OCI-LY3 (cell line): Measurements from ENCODE around the gene SNX11.

Source experiments
- H2AFZ ChIP-seq: fragments of 200-600, 300-600 bp; shearing (Covaris generic); 2 replicates; pipeline ENCODE4 v1.6.0; 2014; ENCODE audit warnings: antibody characterized with exemption, low read depth, low read length
- H3K27ac ChIP-seq: fragments of 200-600, 300-600 bp; sonication (generic); 2 replicates; pipeline ENCODE4 v1.5.1; 2014; ENCODE audit warnings: mild to moderate bottlenecking, low read length, moderate library complexity, mixed read lengths
- H3K27me3 ChIP-seq: fragments of 200-600, 300-600 bp; sonication (generic); 2 replicates; pipeline ENCODE4 v1.6.1; 2014; ENCODE audit warnings: low read depth, low read length, mixed read lengths
- H3K36me3 ChIP-seq: fragments of 200-600, 300-600 bp; sonication (generic); replicated peaks from 2 replicates; pipeline ENCODE3; 2014; ENCODE audit warnings: low read depth, low read length, mixed read lengths
- H3K4me1 ChIP-seq: fragments of 300-600, 200-600 bp; sonication (generic); 2 replicates; pipeline ENCODE4 v1.6.1; 2014; ENCODE audit warnings: low read length, mixed read lengths
- H3K4me2 ChIP-seq: fragments of 200-600, 300-600 bp; sonication (generic); 2 replicates; pipeline ENCODE4 v1.6.1; 2014; ENCODE audit warnings: low read length, mixed read lengths
- H3K4me3 ChIP-seq: fragments of 300-600, 200-600 bp; sonication (generic); 2 replicates; pipeline ENCODE4 v1.5.1; 2014; ENCODE audit warnings: antibody characterized with exemption, mild to moderate bottlenecking, low read length, moderate library complexity
- H3K79me2 ChIP-seq: fragments of 300-600, 200-600 bp; shearing (Covaris generic); 2 replicates; pipeline ENCODE4 v1.6.1; 2014; ENCODE audit warnings: mild to moderate bottlenecking, low read length, mixed read lengths
- H3K9ac ChIP-seq: fragments of 300-600, 200-600 bp; shearing (Covaris generic); 2 replicates; pipeline ENCODE4 v1.6.0; 2014; ENCODE audit warnings: mild to moderate bottlenecking, low read length, moderate library complexity
- H3K9me3 ChIP-seq: fragments of 200-600, 300-600 bp; shearing (Covaris generic); 2 replicates; pipeline ENCODE4 v1.6.1; 2014; ENCODE audit warnings: low read length, mixed read lengths; ENCODE audit not compliant: insufficient read depth
- H4K20me1 ChIP-seq: fragments of 200-600, 300-600 bp; sonication (generic); 2 replicates; pipeline ENCODE4 v1.6.1; 2016; ENCODE audit warnings: low read length, mixed read lengths; ENCODE audit not compliant: insufficient read depth
- CTCF ChIP-seq: fragments of 200-600, 300-600 bp; sonication (generic); IDR thresholded peaks from 2 replicates; pipeline ENCODE4 v1.5.1; 2014; ENCODE audit warnings: antibody characterized with exemption, low read length, low read depth
- EZH2phosphoT487 ChIP-seq: fragments of 200-600 bp; shearing (Covaris generic); IDR thresholded peaks from 2 replicates; pipeline ENCODE4 v1.6.1; 2018; ENCODE audit warnings: antibody characterized with exemption, mixed run types, low read depth

SNX11 gene

GRCh38 chr17:48139944-48140343, 32.4 kb downstream of the SNX11 start:
- Histone ChIP-seq H3K27ac (no peak overlapping the region), H3K36me3 (no peaks in the 10 kb centered on the region), H3K9me3 (no peaks in the 10 kb centered on the region), H2AFZ (no peak overlapping the region), H3K4me3 (no peak overlapping the region), H3K9ac (no peak overlapping the region), H3K4me2 (no peak overlapping the region), H3K79me2 (no peaks in the 10 kb centered on the region), H3K4me1 (peaks cover 19% of the 10 kb centered on the region), H4K20me1 (no peaks in the 10 kb centered on the region), H3K27me3 (no peaks in the 10 kb centered on the region)
- TF ChIP-seq EZH2phosphoT487 (no peak), CTCF (no peak)

DNA sequence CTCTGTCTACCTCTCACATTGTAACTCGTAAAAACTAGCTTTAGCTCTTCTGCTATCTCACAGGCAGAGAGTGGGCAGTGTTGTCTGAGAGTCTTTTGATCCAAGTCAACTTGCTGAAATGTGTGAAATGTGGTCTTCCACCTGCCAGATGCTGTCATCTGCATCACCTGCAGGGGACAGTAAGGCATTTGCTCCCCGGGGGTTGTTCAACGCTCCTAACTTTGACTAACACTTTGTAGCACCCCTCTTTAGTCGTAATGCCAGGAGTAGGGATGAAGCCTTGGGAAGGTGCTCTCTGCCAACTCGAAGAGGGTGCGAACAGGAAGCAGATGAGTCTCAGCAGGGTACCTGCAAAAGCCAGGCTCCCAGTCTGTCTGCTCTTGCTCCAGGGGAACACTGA, 36.1 kb downstream of the SNX11 start:
- no peak overlapping the region for H3K27ac ChIP-seq
- H3K9me3 ChIP-seq, result no peaks in the 10 kb centered on the region
- H3K9ac ChIP-seq, result no peak overlapping the region
- peaks cover 23% of the 10 kb centered on the region for H3K4me1 ChIP-seq
- no peaks in the 10 kb centered on the region for H3K36me3 ChIP-seq
- no peak overlapping the region for H2AFZ ChIP-seq
- H4K20me1 ChIP-seq, result no peaks in the 10 kb centered on the region
- no peak for TF ChIP-seq EZH2phosphoT487
- TF ChIP-seq CTCF, result no peak
- no peak overlapping the region for H3K4me3 ChIP-seq
- no peaks in the 10 kb centered on the region for H3K79me2 ChIP-seq
- H3K4me2 ChIP-seq, result peak overlapping the region; percentile 50
- no peaks in the 10 kb centered on the region for H3K27me3 ChIP-seq

GRCh38 chr17:48144231-48144630, 36.7 kb downstream of the SNX11 start:
- no peaks in the 10 kb centered on the region for H3K9me3 ChIP-seq
- no peak overlapping the region for H3K9ac ChIP-seq
- no peaks in the 10 kb centered on the region for H4K20me1 ChIP-seq
- TF ChIP-seq CTCF, result no peak
- TF ChIP-seq EZH2phosphoT487, result no peak
- H2AFZ ChIP-seq, result no peak overlapping the region
- H3K36me3 ChIP-seq, result no peaks in the 10 kb centered on the region
- H3K27me3 ChIP-seq, result no peaks in the 10 kb centered on the region
- no peak overlapping the region for H3K27ac ChIP-seq
- H3K4me2 ChIP-seq, result peak overlapping the region; percentile 50
- no peaks in the 10 kb centered on the region for H3K79me2 ChIP-seq
- H3K4me1 ChIP-seq, result peaks cover 23% of the 10 kb centered on the region
- H3K4me3 ChIP-seq, result 0 out of 2 replicates have a peak overlapping the region, but pooled peaks have one; percentile 5

DNA sequence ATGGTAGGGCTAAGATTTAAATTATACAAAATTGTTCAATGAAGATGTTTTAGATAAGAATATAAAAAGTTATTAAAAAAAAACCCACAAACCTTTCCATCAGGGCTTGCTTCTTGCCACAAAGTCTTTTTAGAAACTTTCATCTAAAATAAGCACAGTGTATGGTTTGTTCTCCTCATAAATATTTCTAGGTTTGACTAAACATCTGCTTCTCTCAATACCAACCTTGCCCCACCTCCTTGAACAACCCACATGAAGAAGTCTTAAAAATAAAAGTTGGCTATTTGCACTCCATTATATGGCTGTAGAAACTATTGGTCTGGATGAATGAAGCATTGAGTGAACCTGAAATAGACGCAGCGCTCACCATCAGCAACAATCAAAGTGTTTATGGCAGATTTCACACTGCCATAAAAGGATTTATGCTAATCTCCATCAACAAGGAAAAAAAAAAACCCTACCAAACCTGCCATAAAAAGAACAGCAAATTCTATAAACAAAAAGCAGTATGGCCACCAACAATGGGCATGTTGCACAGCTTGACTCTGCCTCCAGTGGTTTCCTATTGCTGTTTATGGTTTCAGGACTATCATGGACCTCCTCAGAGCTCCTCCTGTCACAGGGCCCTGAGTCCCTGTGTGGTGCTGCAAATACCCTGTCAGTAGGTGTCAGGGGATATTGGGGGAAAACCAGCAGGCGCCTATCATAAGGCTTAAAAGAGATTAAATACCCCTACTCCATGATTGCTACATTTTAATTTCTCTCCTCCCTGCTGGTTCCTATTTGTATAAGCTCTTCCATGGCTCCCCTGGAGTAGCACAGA, 37.6 kb downstream of the SNX11 start:
- no peak overlapping the region for H3K27ac ChIP-seq
- H3K9me3 ChIP-seq, result no peaks in the 10 kb centered on the region
- no peaks in the 10 kb centered on the region for H3K36me3 ChIP-seq
- H3K4me2 ChIP-seq, result no peak overlapping the region; the same call in 1 of the 2 replicates
- peaks cover 18% of the 10 kb centered on the region for H3K4me1 ChIP-seq
- H3K27me3 ChIP-seq, result peaks cover 1% of the 10 kb centered on the region; the same call in 1 of the 2 replicates
- no peak overlapping the region for H2AFZ ChIP-seq
- H4K20me1 ChIP-seq, result no peaks in the 10 kb centered on the region
- H3K9ac ChIP-seq, result no peak overlapping the region
- no peak for TF ChIP-seq CTCF
- no peak for TF ChIP-seq EZH2phosphoT487
- no peaks in the 10 kb centered on the region for H3K79me2 ChIP-seq
- no peak overlapping the region for H3K4me3 ChIP-seq
